SK-N-MC (cell line): ENCODE measurements around the gene PPP1R17.

Experiments
- EZH2 ChIP-seq: fragments of 200-600 bp; sonication (generic); IDR thresholded peaks from one replicate; pipeline ENCODE4 v1.6.1; 2017; ENCODE audit warnings: antibody characterized with exemption
- POLR2AphosphoS5 ChIP-seq: IDR thresholded peaks from 2 replicates; pipeline ENCODE4 v1.6.1; 2012; ENCODE audit warnings: mild to moderate bottlenecking, low read depth, low read length, borderline replicate concordance

GRCh38 chr7:31744294-31744874, 57.4 kb downstream of the PPP1R17 start:
- TF ChIP-seq POLR2AphosphoS5 (no peak), EZH2 (no peak)
